IPS-NIHi7 (cell line): ENCODE results near the gene ATP6V0A4.
"Not testable (repeated sequence)": the region's sequence is repeated elsewhere in the genome, so short reads cannot be mapped to it uniquely, and the experiment has no call there.

Experiments
- DNase-seq: peaks from one replicate; pipeline ENCODE4 v3.0.0; 2012; ENCODE audit warnings: mixed read lengths; ENCODE audit errors: extremely low spot score

ATP6V0A4 gene

GRCh38 chr7:138802706-138803105, 4.7 kb upstream of the ATP6V0A4 start:
- DNase-seq, result no peak

GRCh38 chr7:138801256-138801655, 3.3 kb upstream of the ATP6V0A4 start:
- DNase-seq, result no peak

GRCh38 chr7:138799336-138800000, 1.5 kb upstream of the ATP6V0A4 start:
- DNase-seq, result no peak

- no peak for DNase-seq
Measured at GRCh38 chr7:138798836-138799235, 840 bp upstream of the ATP6V0A4 start.

GRCh38 chr7:138797046-138797445, 950 bp downstream of the ATP6V0A4 start:
- not testable (repeated sequence) for DNase-seq

- no peak for DNase-seq
Measured at GRCh38 chr7:138796038-138796615, 1.9 kb downstream of the ATP6V0A4 start.

- no peak for DNase-seq
Measured at GRCh38 chr7:138785587-138786437, 12.2 kb downstream of the ATP6V0A4 start.

- no peak for DNase-seq
Measured at GRCh38 chr7:138784692-138785091, 13.3 kb downstream of the ATP6V0A4 start.

GRCh38 chr7:138781004-138781403, 17.0 kb downstream of the ATP6V0A4 start:
- no peak for DNase-seq

GRCh38 chr7:138776166-138776833, 21.7 kb downstream of the ATP6V0A4 start:
- DNase-seq, result no peak

- DNase-seq, result peak; percentile 92
Measured at GRCh38 chr7:138773817-138774216, 24.2 kb downstream of the ATP6V0A4 start.

- peak; percentile 11 for DNase-seq
Measured at GRCh38 chr7:138773176-138773575, 24.8 kb downstream of the ATP6V0A4 start.

- DNase-seq, result no peak
Measured at GRCh38 chr7:138770904-138771303, 27.1 kb downstream of the ATP6V0A4 start.

- DNase-seq, result no peak
Measured at GRCh38 chr7:138768241-138768640, 29.8 kb downstream of the ATP6V0A4 start.

GRCh38 chr7:138756591-138757242, 41.3 kb downstream of the ATP6V0A4 start:
- no peak for DNase-seq

- DNase-seq, result no peak
Measured at GRCh38 chr7:138755842-138756590, 42.0 kb downstream of the ATP6V0A4 start.

GRCh38 chr7:138755331-138755747, 42.7 kb downstream of the ATP6V0A4 start:
- DNase-seq, result peak; percentile 63

- DNase-seq, result no peak
Measured at GRCh38 chr7:138753610-138754009, 44.4 kb downstream of the ATP6V0A4 start.

- peak; percentile 41 for DNase-seq
Measured at GRCh38 chr7:138753150-138753518, 44.9 kb downstream of the ATP6V0A4 start.

GRCh38 chr7:138752518-138753149, 45.4 kb downstream of the ATP6V0A4 start:
- DNase-seq, result no peak
